ENCODE measurements around the gene STEAP2. TPM values are rescaled to one million over a fixed set of nuclear protein-coding genes. Genes with fewer than 3 reads are reported as not detected.

STEAP2 gene
- polyA plus RNA-seq, 1 experiment = 6.4 TPM

- Histone ChIP-seq H3K4me3 (ENCODE audit: low read depth, low read length) (no peak overlapping the region), H3K27ac (ENCODE audit: low read depth, low read length) (no peak overlapping the region), H3K9me3 (ENCODE audit: control insufficient read depth, insufficient read depth, low read length) (no peaks in the 10 kb centered on the region), H3K27me3 (ENCODE audit: control insufficient read depth, insufficient read depth, low read length) (no peaks in the 10 kb centered on the region)
- ChIA-PET POLR2A (no interaction called here), CTCF (no interaction called here)
- DNase-seq (ENCODE audit: low read depth, low spot score) = no peak
- no peak for TF ChIP-seq CTCF (IDR thresholded peaks at IDR 0.05; ENCODE audit: low read depth, low read length)
Measured at GRCh38 chr7:90236721-90237289, 25.3 kb downstream of the STEAP2 start.

GRCh38 chr7:90238022-90238421 lies 26.5 kb downstream of the STEAP2 start:
- no peak for DNase-seq (ENCODE audit: low read depth, low spot score)
- no peaks in the 10 kb centered on the region for H3K27me3 ChIP-seq (ENCODE audit: control insufficient read depth, insufficient read depth, low read length)
- POLR2A ChIA-PET = no interaction called here
- no peak for TF ChIP-seq CTCF (IDR thresholded peaks at IDR 0.05; ENCODE audit: low read depth, low read length)
- CTCF ChIA-PET = interaction anchor here (1.0 kb wide), 1 partner anchor 84 kb away, joined by 3 read pairs; the partner anchor contains the start of gene STEAP1
- H3K27ac ChIP-seq (ENCODE audit: low read depth, low read length) = no peak overlapping the region
- no peaks in the 10 kb centered on the region for H3K9me3 ChIP-seq (ENCODE audit: control insufficient read depth, insufficient read depth, low read length)
- H3K4me3 ChIP-seq (ENCODE audit: low read depth, low read length) = no peak overlapping the region

- no peaks in the 10 kb centered on the region for H3K9me3 ChIP-seq (ENCODE audit: control insufficient read depth, insufficient read depth, low read length)
- CTCF ChIA-PET = interaction anchor here (1.0 kb wide), 1 partner anchor 85 kb away, joined by 3 read pairs; the partner anchor contains the start of gene STEAP1
- DNase-seq (ENCODE audit: low read depth, low spot score) = no peak
- no peaks in the 10 kb centered on the region for H3K27me3 ChIP-seq (ENCODE audit: control insufficient read depth, insufficient read depth, low read length)
- TF ChIP-seq CTCF (IDR thresholded peaks at IDR 0.05; ENCODE audit: low read depth, low read length) = no peak
- no peak overlapping the region for H3K27ac ChIP-seq (ENCODE audit: low read depth, low read length)
- POLR2A ChIA-PET = no interaction called here
- no peak overlapping the region for H3K4me3 ChIP-seq (ENCODE audit: low read depth, low read length)
Measured at GRCh38 chr7:90238583-90238982, 27.0 kb downstream of the STEAP2 start.

DNA sequence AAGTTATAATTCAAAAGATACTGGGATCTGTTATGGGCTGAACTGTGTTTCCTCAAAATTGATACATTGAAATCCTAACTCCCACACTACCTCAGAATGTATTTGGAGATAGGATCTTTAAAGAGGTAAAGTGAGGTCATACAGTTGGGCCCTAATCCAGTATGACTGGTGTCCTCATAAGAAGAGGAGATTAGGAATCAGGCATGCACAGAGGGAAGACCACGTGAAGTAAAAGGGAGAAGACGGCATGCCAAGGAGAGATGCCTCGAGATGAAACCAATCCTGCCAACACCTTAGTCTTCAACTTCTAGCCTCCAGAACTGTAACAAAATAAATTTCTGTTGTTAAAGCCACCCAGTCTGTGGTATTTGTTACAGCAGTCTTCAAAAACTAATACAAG lies 27.5 kb downstream of the STEAP2 start:
- Histone ChIP-seq H3K27me3 (ENCODE audit: control insufficient read depth, insufficient read depth, low read length) (no peaks in the 10 kb centered on the region), H3K4me3 (ENCODE audit: low read depth, low read length) (no peak overlapping the region), H3K9me3 (ENCODE audit: control insufficient read depth, insufficient read depth, low read length) (no peaks in the 10 kb centered on the region), H3K27ac (ENCODE audit: low read depth, low read length) (no peak overlapping the region)
- POLR2A ChIA-PET = no interaction called here
- no peak for TF ChIP-seq CTCF (IDR thresholded peaks at IDR 0.05; ENCODE audit: low read depth, low read length)
- CTCF ChIA-PET = no interaction called here
- DNase-seq (ENCODE audit: low read depth, low spot score) = no peak

DNA sequence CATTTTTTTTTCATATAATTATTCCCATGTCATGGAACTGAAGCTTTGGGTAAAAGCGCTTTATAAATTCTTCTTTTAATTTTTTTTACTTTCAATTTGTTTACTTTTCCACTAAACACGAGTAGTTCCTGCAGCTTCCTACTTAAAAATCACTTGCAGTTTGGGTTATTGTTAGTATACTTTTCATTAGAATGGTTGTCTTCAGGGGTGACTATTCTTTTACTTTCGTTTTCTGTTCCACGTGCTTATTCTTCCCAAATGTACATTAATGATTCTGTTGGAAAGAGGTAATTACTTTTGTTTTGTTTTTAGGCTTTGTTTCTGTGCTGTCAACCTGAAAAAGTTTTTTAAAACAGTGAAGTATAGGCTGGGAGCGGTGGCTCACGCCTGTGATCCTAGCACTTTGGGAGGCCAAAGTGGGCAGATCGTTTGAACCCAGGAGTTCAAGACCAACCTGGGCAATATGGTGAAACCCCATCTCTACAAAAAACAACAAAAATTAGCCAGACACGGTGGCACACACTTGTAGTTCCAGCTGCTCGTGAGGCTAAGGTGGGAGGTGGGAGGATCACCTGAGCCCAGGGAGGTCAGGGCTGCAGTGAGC lies 28.2 kb downstream of the STEAP2 start:
- H3K27me3 ChIP-seq (ENCODE audit: control insufficient read depth, insufficient read depth, low read length) = no peaks in the 10 kb centered on the region
- ChIA-PET POLR2A (no interaction called here), CTCF (interaction anchor here (1.3 kb wide), 1 partner anchor 29 kb away, joined by 5 read pairs; the partner anchor contains the start of gene STEAP2)
- no peak overlapping the region for H3K4me3 ChIP-seq (ENCODE audit: low read depth, low read length)
- no peak for TF ChIP-seq CTCF (IDR thresholded peaks at IDR 0.05; ENCODE audit: low read depth, low read length)
- DNase-seq (ENCODE audit: low read depth, low spot score) = no peak
- no peak overlapping the region for H3K27ac ChIP-seq (ENCODE audit: low read depth, low read length)
- no peaks in the 10 kb centered on the region for H3K9me3 ChIP-seq (ENCODE audit: control insufficient read depth, insufficient read depth, low read length)

Data from AG04450 (cell line).